Psoas muscle (tissue), 8 donors: ENCODE results near the gene ZNF652. TPM values are rescaled to one million over a fixed set of nuclear protein-coding genes. Genes with fewer than 3 reads are reported as not detected.

Source experiments
- ATAC-seq, 4 donors: fragments of 200-7000 bp; cut with Tn5 transposase; one replicate each; pipeline ENCODE4 v1.9.1; 2020; ENCODE audit warnings: moderate library complexity in 3 of 4, mild to moderate bottlenecking in 2 of 4
- DNase-seq, 2 donors: peaks; one replicate each; pipeline ENCODE4 v3.0.0-alpha.2; 2020
- H3K27ac ChIP-seq: fragments of 200-600 bp; one replicate; pipeline ENCODE4 v1.8.0; 2022
- H3K27me3 ChIP-seq, 3 donors: fragments of 200-600 bp in 1 of 3; one replicate each; pipeline versions ENCODE4 v1.6.1 to v1.8.0; 2013 to 2022; ENCODE audit warnings: low read length in 2 of 3, mild to moderate bottlenecking in 2 of 3, moderate library complexity in 1 of 3; ENCODE audit not compliant: insufficient read depth in 3 of 3
- H3K36me3 ChIP-seq, 2 donors: fragments of 200-600 bp in 1 of 2; one replicate each; pipeline versions ENCODE4 v1.6.1 to v1.8.0; 2013 to 2022; ENCODE audit warnings: low read depth in 1 of 2, mild to moderate bottlenecking in 1 of 2, moderate library complexity in 1 of 2; ENCODE audit not compliant: insufficient read depth in 1 of 2
- H3K4me1 ChIP-seq: fragments of 200-600 bp; one replicate; pipeline ENCODE4 v1.8.0; 2022
- H3K4me3 ChIP-seq: fragments of 200-600 bp; one replicate; pipeline ENCODE4 v1.8.0; 2022; ENCODE audit warnings: mild to moderate bottlenecking
- H3K9me3 ChIP-seq: fragments of 200-600 bp; one replicate; pipeline ENCODE4 v1.8.0; 2022
- CTCF ChIP-seq: fragments of 200-600 bp; IDR thresholded peaks from one replicate; pipeline ENCODE4 v1.8.0; 2022; ENCODE audit warnings: antibody characterized with exemption
- WGBS, 3 donors: extraction: QIAGEN DNeasy Blood & Tissue Kit; methylation state at CpG; one replicate each; pipeline versions ENCODE4 v1.1.6 to v1.1.7; 2013; 5-methylcytosine and 5-hydroxymethylcytosine counted together
- intact Hi-C, 2 donors: fragments of 100-400 bp; cut with DNase I; formaldehyde crosslinking; loops; one replicate each; pipeline versions ENCODE4 v1.11.0 to v1.14.2; 2022
- polyA plus RNA-seq, 3 donors: library from polyadenylated mRNA; stranded (reverse); fragments of 200-250 nt; gene quantifications; one replicate each; pipeline ENCODE4 v1.2.3, GENCODE V29; 2013
- total RNA-seq, 4 donors: library from RNA; stranded (reverse); fragmentation: NEBNext Ultra II Directional in 2 of 4; extraction: Animal tissue kit (Norgen Biotek cat#: 25700) in 2 of 4; gene quantifications; one replicate each; pipeline versions ENCODE4 v1.2.1 to v1.2.4, GENCODE V29; 2021 to 2023
- donor health status: healthy with polysubstance abuse.
- donor health status: DM: no; HTN: no; CAD: no; lungs with moderate emphysema.
- donor health status: Bipolar disorder and iron deficiency.
- donor health status: healthy.
- donor health status: DM: yes; HTN: yes; CAD: no.
- donor health status: DM: no; HTN: no; CAD: no.
- donor health status: DM: no; HTN: no; CAD: no.
- donor health status: DM: yes; HTN: yes; CAD: no.

Gene ZNF652
- total and polyA plus RNA-seq, 7 donors, result 3.1 to 30.1 (median 21.3) TPM

GRCh38 chr17:49299996-49300395 is 62.1 kb downstream of the ZNF652 start:
- DNase-seq, result no peak
- 94 to 98% (median 94%) methylated on average over 3 of the region's 3 CpGs for WGBS, 3 donors
- Histone ChIP-seq H3K27me3 (no peaks in the 10 kb centered on the region), H3K9me3 (no peaks in the 10 kb centered on the region), H3K36me3 (peaks cover 0 to 32% of the 10 kb centered on the region in 2 donors), H3K4me1 (no peaks in the 10 kb centered on the region), H3K27ac (no peak overlapping the region), H3K4me3 (no peak overlapping the region)
- ATAC-seq, result no peak
- no peak for TF ChIP-seq CTCF
- intact Hi-C loops, result no loop called here

GRCh38 chr17:49298371-49298976 is 63.6 kb downstream of the ZNF652 start:
- WGBS, 3 donors, result 86 to 94% (median 89%) methylated on average over 13 of the region's 13 CpGs
- intact Hi-C loops, result no loop called here
- ATAC-seq (no peak), DNase-seq (no peak)
- no peaks in the 10 kb centered on the region for H3K27me3 ChIP-seq
- no peak for TF ChIP-seq CTCF
- H3K4me3 ChIP-seq, result no peak overlapping the region
- no peak overlapping the region for H3K27ac ChIP-seq
- no peaks in the 10 kb centered on the region for H3K9me3 ChIP-seq
- no peaks in the 10 kb centered on the region for H3K4me1 ChIP-seq
- peaks cover 0 to 29% of the 10 kb centered on the region in 2 donors for H3K36me3 ChIP-seq

GRCh38 chr17:49297141-49297540 is 64.9 kb downstream of the ZNF652 start:
- Histone ChIP-seq H3K4me3 (no peak overlapping the region), H3K36me3 (peaks cover 0 to 29% of the 10 kb centered on the region in 2 donors), H3K27me3 (no peaks in the 10 kb centered on the region), H3K4me1 (no peaks in the 10 kb centered on the region), H3K9me3 (no peaks in the 10 kb centered on the region), H3K27ac (no peak overlapping the region)
- no peak for TF ChIP-seq CTCF
- WGBS, 3 donors, result 81 to 88% (median 84%) methylated on average over 3 of the region's 3 CpGs
- no peak for ATAC-seq
- intact Hi-C loops, result no loop called here
- no peak for DNase-seq

GRCh38 chr17:49294122-49294521 is 67.9 kb downstream of the ZNF652 start:
- Histone ChIP-seq H3K27me3 (no peaks in the 10 kb centered on the region), H3K9me3 (no peaks in the 10 kb centered on the region), H3K4me1 (no peaks in the 10 kb centered on the region), H3K36me3 (peaks cover 0 to 50% of the 10 kb centered on the region in 2 donors), H3K4me3 (no peak overlapping the region), H3K27ac (no peak overlapping the region)
- TF ChIP-seq CTCF, result no peak
- intact Hi-C loops, result loop anchor here in 1 of 2 donors (5.0 kb wide), 2 partner anchors 67 to 112 kb away; no protein-coding TSS in a partner anchor
- 91 to 94% (median 93%) methylated on average over 3 of the region's 3 CpGs for WGBS, 3 donors
- DNase-seq (no peak), ATAC-seq (no peak)

- no peak overlapping the region for H3K27ac ChIP-seq
- no peak overlapping the region for H3K4me3 ChIP-seq
- TF ChIP-seq CTCF, result no peak
- H3K9me3 ChIP-seq, result no peaks in the 10 kb centered on the region
- ATAC-seq, result no peak
- H3K4me1 ChIP-seq, result no peaks in the 10 kb centered on the region
- peaks cover 0 to 38% of the 10 kb centered on the region in 2 donors for H3K36me3 ChIP-seq
- H3K27me3 ChIP-seq, result no peaks in the 10 kb centered on the region
- intact Hi-C loops, result loop anchor here in 1 of 2 donors (5.0 kb wide), 2 partner anchors 66 to 111 kb away; no protein-coding TSS in a partner anchor
- no peak for DNase-seq
Measured at GRCh38 chr17:49292901-49293300, 69.1 kb downstream of the ZNF652 start.
